ENCODE results near the gene WHAMM. TPM values are rescaled to one million over a fixed set of nuclear protein-coding genes. Genes with fewer than 3 reads are reported as not detected.

Gene WHAMM
- total RNA-seq, 2 donors from 2014 or later = 12.5 to 13.5 TPM

- Histone ChIP-seq H3K9me3 (no peaks in the 10 kb centered on the region), H3K36me3 (no peaks in the 10 kb centered on the region), H3K4me3 (no peak overlapping the region), H3K4me1 (replicated peaks) (no peaks in the 10 kb centered on the region), H3K27me3 (replicated peaks; ENCODE audit: insufficient read depth) (no peaks in the 10 kb centered on the region), H3K27ac (no peak overlapping the region)
- no peak for DNase-seq (ENCODE audit: low spot score)
- 89% methylated on average over 7 of the region's 7 CpGs for WGBS
- intact Hi-C loops (cut with DNase I) = no loop called here
- TF ChIP-seq CTCF (IDR thresholded peaks at IDR 0.05) = no peak
- no peak for TF ChIP-seq POLR2AphosphoS5 (IDR thresholded peaks at IDR 0.05)
- TF ChIP-seq POLR2A (IDR thresholded peaks at IDR 0.05) = no peak
Measured at GRCh38 chr15:82875411-82876003, 66.1 kb downstream of the WHAMM start.

GRCh38 chr15:82877825-82878224 lies 68.4 kb downstream of the WHAMM start:
- no peak for DNase-seq (ENCODE audit: low spot score)
- no peak for TF ChIP-seq POLR2A (IDR thresholded peaks at IDR 0.05)
- TF ChIP-seq CTCF (IDR thresholded peaks at IDR 0.05) = no peak
- TF ChIP-seq POLR2AphosphoS5 (IDR thresholded peaks at IDR 0.05) = no peak
- intact Hi-C loops (cut with DNase I) = no loop called here
- Histone ChIP-seq H3K4me1 (replicated peaks) (no peaks in the 10 kb centered on the region), H3K9me3 (no peaks in the 10 kb centered on the region), H3K4me3 (no peak overlapping the region), H3K27ac (no peak overlapping the region), H3K27me3 (replicated peaks; ENCODE audit: insufficient read depth) (no peaks in the 10 kb centered on the region), H3K36me3 (no peaks in the 10 kb centered on the region)
- 96% methylated on average over 2 of the region's 2 CpGs for WGBS

- no peaks in the 10 kb centered on the region for H3K9me3 ChIP-seq
Measured at GRCh38 chr15:82878325-82878724, 68.9 kb downstream of the WHAMM start.

GRCh38 chr15:82880704-82881103 lies 71.3 kb downstream of the WHAMM start:
- Histone ChIP-seq H3K27ac (no peak overlapping the region), H3K27me3 (replicated peaks; ENCODE audit: insufficient read depth) (no peaks in the 10 kb centered on the region), H3K4me1 (replicated peaks) (no peaks in the 10 kb centered on the region), H3K4me3 (no peak overlapping the region), H3K36me3 (no peaks in the 10 kb centered on the region), H3K9me3 (no peaks in the 10 kb centered on the region)
- no peak for TF ChIP-seq POLR2AphosphoS5 (IDR thresholded peaks at IDR 0.05)
- TF ChIP-seq POLR2A (IDR thresholded peaks at IDR 0.05) = no peak
- no peak for TF ChIP-seq CTCF (IDR thresholded peaks at IDR 0.05)
- DNase-seq (ENCODE audit: low spot score) = no peak
- intact Hi-C loops (cut with DNase I) = no loop called here
- 87% methylated on average over 6 of the region's 6 CpGs for WGBS

More at GRCh38 chr15:82878325-82878724, 68.9 kb downstream of the WHAMM start:
- no peaks in the 10 kb centered on the region for H3K4me1 ChIP-seq (replicated peaks)
- H3K4me3 ChIP-seq = no peak overlapping the region
- WGBS = 93% methylated on average over 5 of the region's 5 CpGs
- no peaks in the 10 kb centered on the region for H3K36me3 ChIP-seq
- intact Hi-C loops (cut with DNase I) = no loop called here
- no peaks in the 10 kb centered on the region for H3K27me3 ChIP-seq (replicated peaks; ENCODE audit: insufficient read depth)
- TF ChIP-seq POLR2A (IDR thresholded peaks at IDR 0.05) (no peak), CTCF (IDR thresholded peaks at IDR 0.05) (no peak), POLR2AphosphoS5 (IDR thresholded peaks at IDR 0.05) (no peak)
- H3K27ac ChIP-seq = no peak overlapping the region
- no peak for DNase-seq (ENCODE audit: low spot score)

GRCh38 chr15:82881747-82882146 lies 72.3 kb downstream of the WHAMM start:
- TF ChIP-seq POLR2A (IDR thresholded peaks at IDR 0.05) (no peak), POLR2AphosphoS5 (IDR thresholded peaks at IDR 0.05) (no peak)
- no peak for DNase-seq (ENCODE audit: low spot score)
- no peaks in the 10 kb centered on the region for H3K4me1 ChIP-seq (replicated peaks)
- no peak overlapping the region for H3K4me3 ChIP-seq
- no peaks in the 10 kb centered on the region for H3K36me3 ChIP-seq
- no peak overlapping the region for H3K27ac ChIP-seq
- H3K27me3 ChIP-seq (replicated peaks; ENCODE audit: insufficient read depth) = no peaks in the 10 kb centered on the region
- WGBS = 93% methylated on average over 2 of the region's 2 CpGs
- intact Hi-C loops (cut with DNase I) = no loop called here
- no peaks in the 10 kb centered on the region for H3K9me3 ChIP-seq

Data from prostate gland (tissue), 2 donors.